Activated T-cell treated with anti-CD3 and anti-CD28 coated beads for 24 hours (primary cell): ENCODE measurements around the gene FNDC3B.

Experiments
- DNase-seq: peaks from one replicate; pipeline ENCODE4 v3.0.0-alpha.2; 2020; ENCODE audit warnings: low read depth

Gene FNDC3B

DNA sequence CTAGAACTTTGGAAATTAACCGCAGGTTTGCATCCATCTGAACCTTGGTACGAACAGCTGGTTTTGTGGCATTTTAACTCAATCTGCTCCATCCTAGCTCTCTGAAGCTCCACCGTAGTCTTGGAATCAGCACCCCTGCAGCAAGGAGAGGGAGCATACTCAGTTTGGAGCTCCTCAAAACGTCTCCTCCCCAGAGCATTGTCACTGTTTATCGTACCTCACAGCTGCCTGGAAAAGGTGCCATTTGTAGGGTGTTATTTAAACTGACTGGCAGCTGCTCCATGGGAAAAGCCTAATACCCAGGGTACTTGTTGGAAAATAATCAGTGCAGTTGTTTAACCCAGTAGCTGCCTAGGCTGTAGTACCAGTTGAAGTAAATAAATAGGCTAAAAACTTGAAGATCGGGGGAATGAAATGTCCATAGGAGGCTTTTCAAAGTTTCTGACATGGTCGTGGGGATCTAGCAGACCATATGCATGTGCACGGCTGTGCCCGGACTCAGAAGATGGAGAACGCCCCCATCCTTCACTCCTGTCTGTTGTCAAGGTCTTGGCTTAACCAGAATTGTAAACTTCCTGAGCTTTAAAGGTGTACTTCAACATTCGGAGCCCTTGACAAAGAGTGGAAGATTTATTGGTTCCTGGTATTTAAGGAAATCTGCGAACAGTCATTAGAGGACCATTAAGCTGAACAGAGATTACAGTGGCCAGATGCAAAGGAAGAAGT lies 365.0 kb downstream of the FNDC3B start:
- DNase-seq: no peak

DNA sequence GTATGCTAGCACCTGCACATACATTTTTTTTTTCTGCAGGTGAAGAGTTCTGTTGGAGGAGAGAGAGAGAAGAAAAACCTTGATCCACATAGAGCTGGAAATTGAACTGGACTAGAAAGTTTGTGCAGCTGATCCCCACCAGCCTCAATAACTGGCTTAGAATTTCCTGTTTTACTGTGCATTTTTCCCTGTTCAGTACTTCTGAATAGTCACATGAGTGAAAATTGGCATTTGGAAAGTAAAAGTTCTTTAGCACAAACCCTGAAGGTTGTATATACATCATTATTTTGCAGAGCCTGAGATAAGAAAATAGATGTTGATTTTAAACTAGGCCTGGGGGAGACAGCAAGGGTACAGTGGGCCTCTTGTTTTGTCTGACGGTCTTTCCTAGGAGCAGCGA lies 366.5 kb downstream of the FNDC3B start:
- DNase-seq: no peak

DNA sequence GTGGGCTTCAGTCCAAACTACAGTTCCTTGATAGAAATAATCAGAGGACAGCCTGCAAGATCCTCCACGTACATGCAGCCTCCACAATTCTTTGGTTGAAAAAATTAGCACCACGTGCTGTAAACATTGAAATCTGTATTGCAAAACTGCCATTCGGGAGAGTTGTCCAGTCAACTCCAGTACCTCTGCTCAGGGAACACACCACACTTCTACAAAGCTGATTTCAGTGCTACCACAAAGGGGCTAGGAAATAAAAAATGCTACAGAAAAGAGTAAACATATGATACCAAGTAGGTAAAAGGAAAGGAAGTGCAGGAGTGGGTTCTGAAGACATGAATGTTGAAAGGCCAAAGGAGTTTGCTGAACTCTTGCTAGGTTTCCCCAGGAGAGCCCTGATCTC lies 368.5 kb downstream of the FNDC3B start:
- DNase-seq: no peak

DNA sequence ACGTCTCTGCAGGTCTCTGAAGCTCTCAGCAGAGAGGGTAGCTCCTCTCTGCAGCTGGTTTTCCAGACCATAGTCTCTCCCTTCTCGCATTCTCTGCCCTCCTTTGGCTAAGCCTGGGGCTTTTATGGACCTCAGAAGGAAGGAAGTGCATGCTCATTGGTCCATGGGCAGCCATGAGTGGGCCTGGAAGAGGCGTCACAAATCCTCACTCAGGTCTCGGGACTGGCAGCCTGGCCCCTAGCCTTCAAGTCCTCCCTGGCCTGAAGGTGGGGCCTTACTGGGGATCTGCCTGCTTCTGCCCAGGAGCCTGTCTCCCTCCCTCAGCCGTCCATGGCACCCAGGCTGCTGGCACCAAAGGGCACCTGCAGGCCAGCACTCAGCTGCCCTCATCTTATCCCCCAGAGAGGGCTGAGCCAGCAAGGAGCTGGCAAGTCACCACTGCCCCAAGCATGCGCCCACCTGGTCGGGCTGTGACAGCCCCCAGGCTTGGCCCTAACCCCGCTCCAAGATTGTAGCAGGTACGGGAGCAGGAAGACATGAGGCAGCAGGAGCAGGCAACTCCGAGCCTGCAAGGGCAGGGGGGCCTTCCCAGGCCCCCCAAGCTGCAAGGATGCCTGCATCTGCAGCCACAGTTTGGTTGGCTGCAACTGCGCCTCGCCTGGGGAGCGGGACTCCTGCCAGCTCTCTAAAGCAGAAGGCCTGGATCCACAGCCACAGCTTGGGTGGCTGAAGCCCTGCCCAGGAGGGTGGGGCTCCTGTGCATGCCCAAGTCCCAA lies 371.5 kb downstream of the FNDC3B start:
- DNase-seq: no peak

DNA sequence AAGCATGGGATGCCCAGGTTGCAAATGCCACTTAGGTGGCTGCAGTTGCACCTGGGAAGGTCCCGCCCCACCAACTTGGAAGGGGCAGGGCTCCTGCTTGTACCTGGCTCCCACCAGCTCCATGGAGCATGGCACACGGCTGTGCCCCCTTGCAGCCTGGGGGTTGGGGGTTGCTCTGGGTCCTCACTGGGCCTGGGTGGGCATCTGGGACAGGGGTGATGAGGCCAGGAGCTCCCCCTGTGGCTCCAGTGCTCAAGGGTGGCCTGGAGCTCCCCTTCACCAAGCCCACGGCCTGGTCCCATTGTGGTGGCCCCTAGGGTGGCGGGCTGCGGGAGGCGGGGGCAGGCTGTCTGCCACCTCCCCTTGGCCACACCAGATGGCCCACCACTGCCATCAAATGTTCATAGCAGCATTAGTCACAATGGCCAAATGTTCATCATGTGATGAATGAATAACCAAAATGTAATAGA lies 372.1 kb downstream of the FNDC3B start:
- no peak for DNase-seq

DNA sequence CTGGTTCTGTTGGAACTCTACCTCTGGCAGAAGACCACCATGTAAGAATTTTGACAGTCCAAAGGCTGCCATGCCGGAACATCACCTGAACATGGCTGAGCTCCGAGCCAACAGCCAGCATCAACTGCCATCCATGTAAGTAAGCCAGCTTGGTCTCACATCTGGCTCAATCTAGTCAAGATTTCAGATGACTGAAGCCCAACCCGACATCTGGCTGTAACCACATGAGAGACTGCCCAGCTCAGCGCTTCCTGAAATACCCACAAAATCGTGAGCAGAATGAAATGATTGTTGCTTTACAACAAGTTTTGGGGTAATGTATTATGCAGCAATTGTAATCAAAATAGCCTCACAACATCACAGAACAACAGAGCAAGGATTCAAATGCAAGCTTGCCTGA lies 375.9 kb downstream of the FNDC3B start:
- DNase-seq: no peak

DNA sequence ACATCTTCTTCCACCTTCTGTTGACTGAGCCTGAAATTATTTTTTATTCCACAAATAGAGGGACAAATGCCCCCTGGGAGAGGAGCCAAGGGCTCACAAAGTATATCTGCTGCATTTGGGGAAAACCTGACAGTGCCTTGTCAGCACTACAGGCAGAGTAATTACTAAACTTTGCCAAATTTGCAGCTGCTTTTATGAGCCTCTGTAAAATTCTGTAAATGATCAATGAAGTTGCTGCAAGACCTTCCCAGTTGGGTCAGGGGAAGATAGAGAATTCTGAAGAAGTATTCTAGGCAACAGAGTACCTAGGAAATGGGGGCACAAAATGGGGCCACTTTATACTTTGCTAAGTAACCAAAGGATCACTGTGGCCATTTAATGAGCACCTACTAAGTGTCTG lies 398.3 kb downstream of the FNDC3B start:
- DNase-seq: no peak

DNA sequence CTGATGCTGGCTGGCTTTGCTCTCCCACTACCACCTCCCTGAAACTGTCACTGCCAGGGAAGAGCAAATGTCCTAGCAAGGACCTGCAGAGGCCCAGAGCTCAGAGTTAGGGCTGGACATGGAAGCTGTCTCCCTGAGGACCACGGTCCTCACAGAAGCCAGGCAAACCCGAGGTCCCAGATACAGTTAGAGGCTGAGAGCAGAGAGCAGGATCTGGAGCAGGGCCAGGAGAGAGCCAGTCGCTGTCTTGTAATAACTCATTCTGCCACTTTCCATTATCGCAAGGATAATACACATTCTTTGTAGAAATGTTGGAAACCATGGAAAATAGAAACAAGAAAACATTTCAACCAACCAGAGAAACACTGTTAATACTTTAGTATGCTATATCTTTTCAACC lies 398.8 kb downstream of the FNDC3B start:
- no peak for DNase-seq

DNA sequence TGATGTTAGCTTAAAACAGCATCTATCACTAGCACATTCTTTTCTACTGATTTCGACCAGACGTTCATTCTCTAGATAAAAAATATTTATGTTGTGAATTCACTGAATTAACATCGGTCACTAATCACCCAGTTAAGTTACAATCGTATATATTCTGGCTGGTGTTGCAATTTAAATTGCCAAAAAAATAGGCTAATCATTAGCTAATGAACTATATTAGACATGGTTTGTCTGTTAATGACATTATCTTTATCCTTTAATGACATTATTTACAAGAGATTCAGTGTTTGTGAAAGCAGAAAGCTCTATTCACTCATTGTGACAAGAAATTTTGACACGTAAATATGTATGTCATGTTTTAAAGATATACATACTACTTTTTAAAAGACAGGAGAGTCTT lies 402.2 kb downstream of the FNDC3B start:
- no peak for DNase-seq

DNA sequence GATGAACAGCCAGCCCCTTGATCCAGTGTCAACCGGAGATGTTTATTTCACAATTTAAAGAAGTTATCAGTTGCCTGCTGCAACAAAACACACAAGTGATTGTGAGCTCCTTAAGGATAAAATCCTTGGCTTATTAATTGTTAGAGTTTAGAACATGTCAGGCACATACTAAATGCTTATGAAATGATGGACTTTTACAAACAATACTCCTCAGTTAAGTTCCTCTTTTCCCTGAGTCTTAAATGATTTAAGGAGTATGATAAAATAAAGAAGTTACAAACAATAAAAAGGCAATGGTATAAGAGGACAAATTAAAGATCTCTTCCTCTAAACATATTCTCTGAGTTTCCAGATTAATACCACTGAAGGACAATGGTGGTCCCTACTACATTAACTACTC lies 403.2 kb downstream of the FNDC3B start:
- DNase-seq: no peak

DNA sequence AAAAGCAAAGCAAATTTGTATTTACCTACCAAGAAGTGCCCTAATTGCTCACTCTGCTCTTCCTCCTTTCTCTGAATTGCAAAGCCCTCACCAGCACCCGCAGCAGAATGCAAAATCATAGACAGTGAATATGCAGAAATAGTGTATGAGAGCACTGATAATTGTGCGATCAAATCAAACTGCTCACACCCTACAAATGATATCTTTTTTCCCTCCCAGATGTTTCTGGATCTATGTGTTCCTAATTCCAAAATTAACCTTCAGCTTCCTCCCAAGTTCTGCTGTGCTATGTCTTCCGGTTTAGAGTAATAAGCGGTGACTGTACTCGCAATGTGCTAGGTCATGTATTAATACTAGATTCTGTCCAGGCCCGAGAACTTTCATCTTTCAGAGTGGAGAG lies 405.4 kb downstream of the FNDC3B start:
- DNase-seq: no peak

DNA sequence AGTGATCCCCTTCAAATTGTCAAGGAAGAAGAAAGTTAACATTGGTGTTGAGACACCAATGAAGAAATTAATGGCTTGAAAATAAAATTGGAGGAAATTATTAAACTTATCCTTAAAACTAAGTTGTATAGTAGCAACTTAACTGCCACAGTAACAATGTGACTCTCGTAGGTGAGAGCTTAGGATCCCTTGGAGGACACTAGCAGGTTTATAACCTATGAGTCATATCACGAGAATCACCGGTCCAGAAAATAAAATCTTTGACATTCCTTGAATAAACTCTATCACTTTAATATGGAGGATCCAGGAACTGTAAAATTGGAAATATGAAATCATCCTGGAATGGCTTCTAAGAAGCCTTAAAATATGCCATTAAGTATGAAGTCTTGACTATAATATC lies 406.8 kb downstream of the FNDC3B start:
- DNase-seq: no peak

DNA sequence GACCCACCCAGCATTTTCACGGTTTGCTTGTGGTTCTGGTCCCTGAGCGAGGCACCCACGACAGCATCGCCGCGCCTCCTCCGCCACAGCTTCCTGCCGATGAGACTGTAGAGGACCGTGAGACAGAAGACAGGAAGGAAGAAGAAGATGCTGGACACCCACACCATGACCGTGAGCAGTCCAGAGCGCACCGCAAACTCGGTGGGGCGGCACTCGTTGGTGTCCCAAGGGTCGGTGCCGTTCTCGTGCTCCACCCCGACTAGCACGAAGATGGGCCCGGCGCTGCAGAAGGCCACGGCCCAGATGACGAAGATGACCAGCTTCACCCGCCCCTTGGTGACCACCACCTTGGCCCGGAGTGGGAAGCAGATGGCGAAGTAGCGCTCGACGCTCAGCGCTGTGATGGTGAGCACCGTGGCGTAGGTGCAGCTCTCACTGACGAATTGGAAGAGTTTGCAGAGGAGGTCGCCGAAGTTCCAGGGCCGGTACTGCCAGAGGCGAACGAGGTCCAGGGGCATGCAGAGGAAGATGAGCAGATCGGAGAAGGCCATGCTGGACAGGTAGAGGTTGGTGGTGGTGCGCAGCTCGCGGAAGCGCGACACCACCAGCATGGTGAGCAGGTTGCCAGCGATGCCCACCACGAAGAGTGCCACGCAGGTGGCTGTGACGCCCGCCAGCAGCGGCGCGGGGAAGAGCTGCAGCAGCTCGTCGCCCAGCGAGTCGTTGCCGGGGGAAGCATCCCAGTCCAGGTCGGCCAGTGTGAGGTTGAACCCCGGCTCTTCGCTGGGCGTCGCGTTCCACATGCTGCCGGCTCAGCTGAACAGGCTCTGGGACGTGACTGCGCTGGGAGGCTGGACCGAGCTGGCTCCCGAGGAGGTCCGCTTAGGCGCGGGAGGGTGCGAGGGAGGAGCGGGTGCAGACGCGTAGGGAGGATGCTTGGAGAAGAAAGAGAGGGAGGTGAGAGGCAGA lies 408.5 kb downstream of the FNDC3B start, which contains the start of gene GHSR:
Gene GHSR (minus strand): TSS at position 846 of the 969 bp plus-strand sequence. CDS start 43 bp downstream, at position 803.
- no peak for DNase-seq

DNA sequence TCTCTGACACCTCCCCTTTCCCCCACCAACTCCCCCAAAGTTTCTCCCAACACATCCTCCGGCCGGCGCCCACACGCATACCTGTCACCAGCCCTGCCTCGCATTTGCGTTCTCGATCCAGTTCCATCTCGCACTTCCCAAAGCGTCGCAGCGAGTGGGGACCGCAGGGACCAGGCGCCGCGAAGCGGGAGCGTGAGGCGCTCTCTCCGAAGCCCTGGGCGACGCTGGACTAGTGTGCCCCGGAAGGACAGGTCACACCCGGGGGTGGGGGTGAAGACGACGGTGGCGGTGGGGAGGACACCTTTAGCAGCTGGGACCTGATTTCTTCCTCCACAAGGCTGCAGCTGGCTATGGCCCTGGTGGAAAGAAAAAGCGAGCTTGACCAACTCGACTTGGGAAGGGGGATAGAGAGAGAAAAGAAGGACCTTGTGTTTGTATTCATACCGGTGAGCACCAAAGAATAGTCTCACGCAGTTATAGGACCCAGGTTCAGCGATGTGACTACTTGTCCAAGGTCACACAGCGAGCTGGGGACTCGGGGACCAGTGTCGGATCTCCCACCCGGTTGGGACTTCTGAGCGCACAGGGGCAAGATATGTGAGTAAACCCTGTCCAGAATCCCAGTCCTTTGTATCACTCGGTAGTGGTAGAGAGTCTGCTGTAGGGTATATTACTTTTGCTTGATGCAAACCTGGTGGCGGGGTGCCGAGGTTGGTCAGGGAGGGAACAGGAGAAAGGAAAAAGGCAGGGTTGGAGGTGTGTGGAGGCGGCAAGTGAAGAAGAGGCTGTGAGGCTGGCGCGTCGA lies 409.5 kb downstream of the FNDC3B start:
- DNase-seq: no peak

DNA sequence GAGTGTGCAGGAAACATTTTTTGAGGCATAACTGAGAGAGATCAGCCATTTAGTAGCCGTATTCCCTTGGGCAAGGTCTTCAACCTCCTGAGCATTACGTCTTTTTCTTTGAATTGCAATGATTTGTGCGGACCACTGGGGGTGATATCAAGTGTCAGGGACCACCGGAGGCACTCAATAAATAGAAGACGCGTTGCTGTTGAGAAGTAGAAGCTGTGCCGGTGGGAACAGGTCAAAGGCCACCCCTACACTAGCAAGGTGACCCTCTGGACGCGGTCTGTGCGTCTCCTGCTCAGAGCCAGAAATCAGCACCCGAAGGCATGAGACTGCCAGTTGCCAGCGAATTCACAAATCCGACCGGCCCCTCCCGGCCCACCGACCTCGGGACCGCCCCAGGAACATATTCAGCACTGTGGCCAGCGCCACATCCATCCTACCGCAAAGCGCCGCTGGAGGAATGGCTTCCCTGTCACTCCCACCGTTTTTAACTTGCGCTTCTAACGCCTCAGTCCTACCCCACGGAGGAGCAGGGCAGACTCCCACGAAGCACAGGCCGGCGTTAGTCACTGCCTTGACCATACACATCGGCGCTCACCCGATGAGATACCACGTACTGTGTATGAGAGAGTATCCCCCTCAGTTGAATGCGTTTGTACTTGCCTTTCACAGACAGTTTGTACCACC lies 410.2 kb downstream of the FNDC3B start:
- DNase-seq: no peak
